SKM-1 (cell line): ENCODE data around the gene BRF1.
A peak's percentile ranks its signal among the peaks of the same experiment; 100 is the strongest.
"Not testable (repeated sequence)": the region's sequence is repeated elsewhere in the genome, so short reads cannot be mapped to it uniquely, and the experiment has no call there.

Source experiments
- DNase-seq: peaks from one replicate; lab custom pipeline; 2025; ENCODE audit not compliant: unreplicated experiment; lab: John Stamatoyannopoulos, UW

The BRF1 gene, protein sequence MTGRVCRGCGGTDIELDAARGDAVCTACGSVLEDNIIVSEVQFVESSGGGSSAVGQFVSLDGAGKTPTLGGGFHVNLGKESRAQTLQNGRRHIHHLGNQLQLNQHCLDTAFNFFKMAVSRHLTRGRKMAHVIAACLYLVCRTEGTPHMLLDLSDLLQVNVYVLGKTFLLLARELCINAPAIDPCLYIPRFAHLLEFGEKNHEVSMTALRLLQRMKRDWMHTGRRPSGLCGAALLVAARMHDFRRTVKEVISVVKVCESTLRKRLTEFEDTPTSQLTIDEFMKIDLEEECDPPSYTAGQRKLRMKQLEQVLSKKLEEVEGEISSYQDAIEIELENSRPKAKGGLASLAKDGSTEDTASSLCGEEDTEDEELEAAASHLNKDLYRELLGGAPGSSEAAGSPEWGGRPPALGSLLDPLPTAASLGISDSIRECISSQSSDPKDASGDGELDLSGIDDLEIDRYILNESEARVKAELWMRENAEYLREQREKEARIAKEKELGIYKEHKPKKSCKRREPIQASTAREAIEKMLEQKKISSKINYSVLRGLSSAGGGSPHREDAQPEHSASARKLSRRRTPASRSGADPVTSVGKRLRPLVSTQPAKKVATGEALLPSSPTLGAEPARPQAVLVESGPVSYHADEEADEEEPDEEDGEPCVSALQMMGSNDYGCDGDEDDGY

DNA sequence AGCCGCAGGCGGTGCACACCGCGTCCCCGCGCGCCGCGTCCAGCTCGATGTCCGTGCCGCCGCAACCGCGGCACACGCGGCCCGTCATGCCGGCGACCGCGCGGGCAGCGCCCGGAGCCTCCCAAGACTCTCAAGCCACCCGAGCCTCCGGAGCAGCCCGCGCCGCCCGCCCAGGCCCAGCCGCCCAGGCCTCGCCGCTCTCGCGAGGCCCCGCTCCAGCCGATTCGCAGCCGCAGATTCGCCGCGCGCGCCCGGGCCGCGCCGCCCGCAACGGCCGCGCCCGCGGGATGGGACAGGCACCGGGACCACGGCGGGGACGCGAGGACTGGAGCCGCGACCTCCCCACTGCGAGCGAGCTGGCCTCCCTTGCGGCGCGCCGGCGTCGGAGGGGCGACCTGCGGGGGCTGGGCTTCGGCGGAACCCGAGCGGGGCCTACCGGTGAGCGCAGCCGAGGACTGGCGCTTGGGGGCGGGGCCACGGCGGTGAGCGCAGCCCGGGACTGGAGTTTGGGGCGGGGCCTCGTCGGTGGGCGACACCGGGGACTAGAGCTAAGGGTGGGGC is at the start of gene BRF1:
Gene BRF1, minus strand, starts transcription at position 460 of the 561 bp plus-strand sequence. Its CDS starts 372 bp downstream, at position 88.
- DNase-seq = peak; percentile 62

DNA sequence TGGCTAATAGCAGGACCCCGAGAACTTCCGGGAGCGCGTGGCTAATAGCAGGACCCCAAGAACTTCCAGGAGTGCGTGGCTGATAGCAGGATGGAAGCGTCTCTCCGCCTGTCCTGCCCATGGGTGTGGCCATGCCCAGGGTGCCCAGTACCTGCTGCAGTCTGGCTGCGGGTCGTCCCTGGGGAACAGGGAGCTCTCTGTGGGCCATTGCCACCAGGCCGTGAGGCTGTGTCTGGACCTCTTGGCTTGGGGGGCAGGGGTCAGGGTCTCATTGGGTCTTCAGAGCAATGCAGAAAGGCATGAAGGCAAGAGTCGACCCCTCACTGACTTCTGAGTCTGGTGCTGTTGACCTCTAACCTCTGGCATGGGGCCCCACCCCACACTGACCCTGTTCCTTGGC is 49.2 kb upstream of the BRF1 start:
- DNase-seq = no peak

DNA sequence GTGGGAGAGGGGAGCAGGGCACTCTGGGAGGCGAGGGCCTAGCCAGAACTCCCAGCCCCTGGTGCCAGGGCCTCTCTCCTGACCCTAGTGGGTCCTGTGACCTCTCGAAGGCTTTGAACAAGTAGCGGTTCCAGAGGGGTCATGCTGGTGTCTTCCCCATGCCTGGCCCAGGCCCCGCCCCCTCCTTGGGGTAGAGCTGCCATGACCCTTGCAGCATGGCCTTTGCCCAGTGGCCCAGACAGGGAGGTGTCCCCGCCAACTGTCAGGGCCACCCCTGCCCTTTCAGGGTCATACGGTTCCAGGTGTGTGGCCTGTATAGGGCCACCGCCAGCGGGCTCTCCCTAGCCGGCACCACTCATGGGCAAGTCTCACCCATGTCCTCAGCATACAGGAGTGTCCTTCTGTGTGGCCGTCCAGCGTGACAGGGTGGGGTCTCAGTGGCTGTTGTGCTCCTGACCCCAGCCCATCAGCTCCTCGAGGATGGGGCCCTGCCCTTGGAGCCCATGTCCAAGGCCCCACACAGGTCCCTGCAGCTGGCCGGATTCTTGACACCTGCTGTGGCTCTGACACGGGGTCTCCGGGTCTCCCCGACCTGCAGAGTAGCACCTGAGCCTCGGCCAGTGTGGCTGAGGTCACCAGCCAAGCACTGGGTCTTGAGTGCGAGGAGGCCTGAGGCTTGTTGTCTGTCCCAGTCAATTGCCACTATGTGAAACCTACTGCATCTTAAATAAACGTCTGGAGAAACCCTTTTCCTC is 48.3 kb upstream of the BRF1 start:
- no peak for DNase-seq

DNA sequence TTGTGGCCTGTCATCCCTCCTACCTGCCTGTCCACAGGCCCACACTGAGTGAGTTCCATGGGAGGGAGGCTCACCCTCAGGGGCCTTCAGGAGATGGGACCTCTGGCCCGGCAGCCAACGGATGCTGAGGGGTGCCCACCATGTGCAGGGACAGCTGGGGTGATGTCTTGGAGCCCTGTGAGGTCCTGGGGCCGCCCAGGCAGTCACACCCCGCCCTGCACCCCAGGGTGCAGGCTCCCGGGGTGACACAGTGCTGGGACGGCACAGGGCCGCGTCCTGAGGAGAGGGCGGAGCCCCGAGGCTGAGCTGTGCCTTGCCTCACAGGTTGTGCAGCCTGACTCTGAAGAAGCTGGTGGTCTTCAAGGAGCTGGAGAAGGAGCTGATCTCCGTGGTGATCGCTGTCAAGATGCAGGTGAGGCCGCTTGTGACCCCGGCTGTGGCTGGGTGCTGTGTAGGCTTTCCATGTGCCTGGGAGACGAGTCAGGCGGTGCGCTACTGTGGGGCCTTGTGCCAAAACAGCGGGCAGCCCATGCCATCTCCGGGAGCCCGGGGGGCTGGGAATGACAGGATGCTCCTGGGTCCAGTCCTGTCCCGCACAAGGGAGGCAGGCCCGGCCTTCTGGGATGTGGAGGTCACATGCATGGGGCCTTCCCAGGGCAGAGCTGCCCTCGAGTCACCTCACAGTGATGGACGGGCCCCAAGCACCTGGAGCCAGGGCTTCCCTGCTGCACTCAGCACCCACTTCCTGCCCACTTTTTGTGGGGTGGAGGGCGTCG is 47.6 kb upstream of the BRF1 start:
- DNase-seq = no peak

DNA sequence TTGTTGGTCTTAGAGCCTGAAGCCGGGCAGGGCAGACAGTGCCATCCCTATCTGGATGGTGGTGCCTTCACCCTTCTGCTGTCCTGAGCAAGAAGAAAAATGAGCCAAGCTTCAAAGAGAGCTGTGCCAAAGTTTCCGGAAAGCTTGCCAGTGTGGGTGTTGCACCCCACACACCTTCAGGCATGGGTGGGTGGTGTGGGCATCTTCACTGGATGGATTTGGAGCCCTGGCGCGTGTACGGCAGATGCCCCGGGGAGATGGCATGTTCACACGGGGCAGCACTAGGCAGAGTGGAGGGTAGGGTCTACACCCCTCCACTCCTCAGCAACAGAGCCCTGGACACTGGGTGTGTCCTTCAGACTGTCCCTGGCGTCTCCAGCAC is 46.8 kb upstream of the BRF1 start:
- no peak for DNase-seq

DNA sequence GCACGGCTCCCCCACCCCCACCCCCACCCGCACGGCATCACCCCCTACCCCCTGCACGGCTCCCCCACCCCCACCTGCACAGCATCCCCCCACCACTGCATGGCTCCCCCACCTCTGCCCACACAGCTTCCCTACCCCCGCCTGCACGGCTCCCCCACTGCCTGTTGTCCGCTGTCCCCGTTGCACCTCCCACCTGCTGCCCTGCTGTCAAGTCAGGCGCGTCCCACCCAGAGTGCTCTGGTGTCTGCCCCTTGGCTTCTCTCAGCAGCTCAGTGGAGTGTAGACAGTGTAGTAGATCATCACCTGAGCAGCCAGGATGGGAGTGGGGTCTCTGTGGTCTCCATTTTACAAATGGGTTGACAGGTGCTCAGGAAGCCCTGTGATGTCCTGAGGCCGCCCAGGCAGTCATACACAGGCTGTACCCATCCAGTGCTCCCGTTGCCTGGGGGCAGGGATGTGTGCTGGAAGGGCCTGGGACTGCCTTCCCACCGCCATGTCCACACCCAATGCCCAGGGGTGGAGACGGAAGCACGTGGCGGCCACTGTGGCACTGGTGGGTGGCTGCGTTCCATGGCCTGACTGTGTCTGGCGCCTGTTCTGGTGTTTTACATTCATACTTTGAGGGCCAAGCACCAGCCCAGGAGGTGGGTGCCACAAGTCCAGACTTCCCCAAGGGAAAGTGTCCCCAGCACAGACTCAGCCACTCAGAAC is 46.2 kb upstream of the BRF1 start:
- no peak for DNase-seq

DNA sequence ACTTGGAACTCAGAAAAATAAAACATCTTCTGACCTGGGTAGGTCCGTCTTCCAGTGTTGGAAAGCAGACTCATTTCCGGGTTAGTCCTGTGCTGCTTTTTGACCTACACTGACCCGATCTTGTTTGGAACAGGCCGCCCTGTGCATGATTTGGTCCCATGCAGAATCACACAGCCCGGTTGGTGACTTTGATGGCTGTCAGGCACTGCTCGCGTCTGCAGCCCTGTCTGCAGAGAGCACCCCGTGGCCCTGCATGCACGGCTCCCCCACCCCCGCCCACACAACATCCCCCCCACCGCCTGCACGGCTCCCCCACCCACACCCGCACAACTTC is 45.4 kb upstream of the BRF1 start:
- no peak for DNase-seq

DNA sequence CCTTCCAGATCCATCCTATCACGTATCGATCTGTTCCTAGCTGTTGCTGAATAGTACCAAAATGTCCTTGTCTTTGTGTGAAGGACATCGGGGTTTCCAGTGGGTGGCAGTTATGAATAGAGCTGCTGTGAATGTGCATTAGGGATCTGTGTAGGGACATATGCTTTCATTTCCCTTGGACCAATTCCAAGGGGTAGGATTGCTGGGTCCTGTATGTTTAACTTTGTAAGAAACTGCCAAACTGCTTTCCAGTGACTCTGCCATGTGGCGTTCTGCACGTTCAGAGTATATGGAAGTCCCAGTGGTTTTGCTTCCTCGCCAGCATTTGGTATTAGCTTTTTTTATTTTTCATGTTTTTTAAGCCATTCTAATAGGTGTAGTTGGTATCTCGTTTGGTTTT is 42.4 kb upstream of the BRF1 start:
- no peak for DNase-seq

DNA sequence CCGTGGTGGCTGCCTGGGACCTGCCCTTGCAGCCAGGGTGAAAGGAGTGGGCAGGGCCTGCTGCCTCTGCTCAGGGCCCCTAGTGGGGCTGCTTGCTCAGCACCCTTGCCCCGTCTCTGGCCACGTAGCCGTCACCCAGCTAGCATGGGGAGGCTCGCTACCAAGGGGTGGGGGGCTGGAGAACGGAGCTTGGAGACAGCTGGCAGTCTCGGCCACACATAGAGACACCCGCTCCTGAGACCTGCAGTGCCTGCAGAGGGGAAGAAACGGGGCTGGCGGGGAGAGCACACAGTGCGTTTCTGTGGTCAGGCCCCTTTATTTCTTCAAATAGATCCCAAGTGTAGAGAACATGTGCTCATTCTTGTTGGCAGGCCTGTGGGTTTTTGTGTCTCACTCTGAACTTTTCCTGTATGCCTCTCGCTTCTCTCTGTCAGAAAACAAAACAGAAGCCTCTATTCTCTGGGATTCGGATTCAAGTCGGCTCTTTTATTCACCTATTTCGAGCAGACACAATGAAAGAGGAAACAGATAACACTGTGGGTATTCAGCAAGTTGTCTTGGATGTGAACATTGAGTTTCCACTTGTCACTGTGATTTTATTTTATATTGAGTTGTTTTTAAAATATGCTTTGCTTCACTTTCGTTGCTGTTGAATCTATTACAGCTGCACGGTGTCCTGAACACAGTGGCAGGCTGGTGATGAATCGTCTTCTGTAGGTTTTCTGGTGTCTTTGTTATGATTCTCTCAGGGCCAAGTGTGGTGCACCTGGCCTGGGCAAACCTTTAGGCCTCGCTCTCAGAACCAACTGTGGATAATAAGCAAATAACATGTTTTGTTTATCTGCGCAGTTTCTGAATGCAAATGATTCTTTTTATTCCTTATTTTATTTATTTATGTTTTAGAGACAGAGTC is 40.3 kb upstream of the BRF1 start:
- DNase-seq = no peak

DNA sequence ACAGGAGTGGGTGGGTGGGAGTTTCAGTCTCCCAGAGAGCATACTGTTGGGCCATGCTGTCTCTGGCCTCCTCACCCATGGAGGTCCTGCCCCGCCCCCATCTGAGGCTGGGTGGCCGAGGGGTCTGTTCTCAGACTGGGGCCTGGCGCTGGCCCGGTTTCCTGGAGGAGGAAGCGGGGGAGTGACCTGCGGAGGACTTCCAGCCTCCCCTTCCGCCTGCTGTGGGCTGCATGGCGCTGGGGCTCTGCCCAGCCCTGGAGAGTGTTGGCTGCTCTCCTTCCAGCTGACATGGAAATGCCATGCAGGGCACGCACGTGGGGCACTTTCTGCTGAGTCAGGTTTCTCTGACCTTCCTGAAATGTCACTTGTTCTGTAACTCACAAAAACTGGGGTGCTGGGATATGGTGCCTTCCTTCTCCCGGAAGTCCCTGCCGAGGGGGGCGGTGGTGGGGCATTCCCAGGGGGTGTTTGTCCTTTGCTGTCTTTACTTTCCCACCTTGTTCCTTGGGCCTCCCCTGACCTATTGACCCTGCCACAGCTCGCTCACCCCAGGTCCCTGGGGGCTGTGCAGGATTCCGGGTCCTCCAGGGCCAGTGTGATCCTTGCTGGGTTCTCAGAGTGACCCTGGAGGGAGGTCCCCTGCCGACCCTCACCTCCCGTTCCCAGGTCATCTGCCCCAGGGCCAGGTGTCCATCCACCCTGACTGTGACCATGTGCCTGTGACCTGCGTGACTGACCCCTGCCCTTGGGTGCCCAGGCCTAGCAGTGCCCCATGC is 37.4 kb upstream of the BRF1 start:
- no peak for DNase-seq

DNA sequence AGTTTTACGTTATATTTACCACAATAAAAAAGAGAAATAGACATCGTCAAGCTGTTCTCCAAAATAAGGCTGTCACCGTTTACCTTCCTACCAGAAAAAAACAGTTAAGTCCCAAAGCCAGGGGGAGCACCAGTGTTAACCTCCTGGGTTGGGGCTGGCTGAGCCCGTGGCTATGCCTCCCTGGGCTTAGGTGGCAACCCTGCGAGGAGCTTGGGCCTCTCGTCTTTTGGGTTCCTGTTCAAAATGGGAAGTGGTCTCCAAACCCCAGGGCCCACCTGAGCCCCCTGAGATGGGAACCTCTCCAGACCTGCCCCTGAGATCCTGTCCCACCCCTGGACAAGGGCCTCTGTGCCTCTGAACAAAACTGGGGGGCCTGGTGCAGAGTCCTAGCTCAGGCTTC is 36.6 kb upstream of the BRF1 start:
- no peak for DNase-seq

DNA sequence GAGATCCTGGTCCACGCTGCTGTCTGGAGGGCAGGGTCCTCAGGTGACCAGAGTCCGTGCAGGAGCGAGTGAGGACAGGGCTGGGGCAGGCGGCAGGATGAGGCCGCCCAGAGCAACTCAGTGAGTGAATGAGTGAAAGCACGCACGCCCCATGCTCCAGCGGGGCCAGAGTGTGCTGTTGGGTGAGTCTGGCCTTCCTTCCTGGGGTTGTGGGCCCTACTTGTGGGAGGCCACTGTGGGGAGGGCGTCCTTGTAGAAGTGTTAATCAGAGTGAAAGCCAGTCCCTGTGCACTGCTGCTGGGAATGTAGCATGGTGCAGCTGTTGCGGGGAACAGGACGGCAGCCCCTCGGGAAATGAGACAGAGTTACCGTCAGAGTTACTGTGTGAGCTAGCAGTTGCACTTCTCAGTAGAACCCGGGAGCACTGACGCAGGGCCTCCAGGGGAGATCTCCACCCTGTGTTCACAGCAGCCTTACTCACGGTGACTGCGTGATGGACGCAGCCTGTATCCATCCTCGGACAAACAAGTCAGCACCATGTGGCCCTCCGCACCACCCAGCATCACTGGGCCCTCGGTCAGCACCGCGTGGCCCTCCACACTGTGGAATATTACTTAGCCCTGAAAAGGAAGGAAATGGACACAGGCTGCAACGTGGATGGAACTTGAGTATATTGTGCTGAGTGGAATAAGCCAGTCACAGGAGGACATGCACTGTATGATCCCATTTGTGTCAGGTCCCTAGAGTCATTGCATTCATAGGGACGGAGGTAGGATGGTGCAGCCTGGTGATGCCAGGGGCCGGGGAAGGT is 35.9 kb upstream of the BRF1 start:
- no peak for DNase-seq

DNA sequence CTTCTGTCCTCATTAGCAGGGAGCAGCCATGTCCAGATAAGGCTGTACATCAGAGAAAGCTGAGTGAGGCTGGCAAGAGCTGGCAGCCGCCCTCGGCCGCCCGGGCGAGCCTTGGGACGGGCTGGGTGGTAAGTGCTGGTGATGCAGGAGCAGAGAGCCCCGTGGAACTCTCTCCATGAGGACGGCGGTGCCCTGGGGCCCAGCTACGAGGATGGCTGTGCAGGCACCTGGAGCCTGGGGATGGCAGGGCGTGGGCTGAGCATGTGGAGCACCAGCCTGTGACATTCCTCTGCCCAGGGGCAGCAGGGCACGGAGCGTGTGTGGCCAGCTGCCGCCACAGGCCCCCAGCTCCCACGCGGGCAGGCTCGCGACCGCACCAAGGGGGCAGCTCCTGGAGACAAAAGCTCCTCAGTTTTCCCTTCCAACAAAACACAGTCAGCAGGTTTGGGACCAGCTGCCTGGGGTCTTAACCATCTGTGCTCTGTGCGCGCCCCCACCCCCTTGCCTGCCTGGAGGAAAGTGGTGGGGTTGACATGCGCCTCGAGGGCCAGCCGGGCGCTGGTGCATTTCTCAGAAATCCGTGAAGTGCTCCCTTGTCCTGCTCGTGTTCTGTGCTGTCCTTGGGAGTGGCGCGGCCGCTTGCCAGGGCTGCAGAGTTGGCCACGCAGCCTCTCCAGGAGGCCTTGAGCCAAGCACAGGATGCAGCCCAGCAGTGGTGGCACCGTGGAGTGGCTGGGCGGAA is 35.1 kb upstream of the BRF1 start:
- no peak for DNase-seq

DNA sequence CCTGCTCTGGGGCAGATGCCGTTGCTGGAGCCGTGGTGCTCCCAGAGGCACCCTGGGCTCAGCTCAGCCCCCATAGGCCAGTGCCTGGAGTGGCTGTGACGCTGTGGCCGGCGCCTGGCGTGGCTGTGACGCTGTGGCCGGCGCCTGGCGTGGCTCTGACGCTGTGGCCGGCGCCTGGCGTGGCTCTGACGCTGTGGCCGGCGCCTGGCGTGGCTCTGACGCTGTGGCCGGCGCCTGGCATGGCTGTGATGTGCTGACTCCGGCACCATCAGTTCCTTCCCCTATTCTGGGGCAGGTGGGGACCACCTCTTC is 34.4 kb upstream of the BRF1 start:
- DNase-seq = not testable (repeated sequence)

DNA sequence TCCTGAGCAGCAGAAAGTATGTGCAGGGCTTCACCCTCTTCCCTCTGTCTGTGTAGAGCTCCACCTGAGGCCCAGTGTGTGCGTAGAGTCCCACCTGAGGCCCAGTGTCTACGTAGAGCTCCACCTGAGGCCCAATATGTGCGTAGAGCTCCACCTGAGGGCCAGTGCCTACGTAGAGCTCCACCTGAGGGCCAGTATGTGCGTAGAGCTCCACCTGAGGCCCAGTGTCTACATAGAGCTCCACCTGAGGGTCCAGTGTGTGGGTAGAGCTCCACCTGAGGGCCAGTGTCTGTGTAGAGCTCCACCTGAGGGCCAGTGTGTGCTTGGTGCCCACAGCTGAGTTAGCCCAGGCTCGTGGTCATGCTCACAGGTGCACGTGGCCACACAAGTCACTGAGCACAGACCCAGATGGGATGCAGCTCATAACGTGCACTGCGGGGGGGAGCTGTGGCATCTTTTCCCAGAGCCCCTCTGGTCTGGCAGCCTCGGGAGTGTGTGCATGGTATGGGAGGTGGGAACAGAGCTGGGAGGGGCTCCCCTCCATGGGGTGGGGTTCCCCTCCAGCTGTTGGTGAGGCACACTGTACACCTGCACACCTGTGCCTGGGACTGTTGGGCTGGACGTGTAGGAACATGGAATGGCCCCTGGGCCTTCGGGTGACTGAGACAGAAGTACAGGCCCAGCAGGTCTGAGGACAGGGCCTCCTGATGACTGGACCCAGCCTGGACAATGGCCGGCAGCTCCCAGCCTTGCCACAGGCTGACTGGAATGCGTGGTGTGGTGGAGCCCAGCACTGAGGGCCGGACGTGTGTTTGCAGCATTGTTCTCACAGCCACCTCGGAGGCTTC is 33.8 kb upstream of the BRF1 start:
- DNase-seq = no peak

DNA sequence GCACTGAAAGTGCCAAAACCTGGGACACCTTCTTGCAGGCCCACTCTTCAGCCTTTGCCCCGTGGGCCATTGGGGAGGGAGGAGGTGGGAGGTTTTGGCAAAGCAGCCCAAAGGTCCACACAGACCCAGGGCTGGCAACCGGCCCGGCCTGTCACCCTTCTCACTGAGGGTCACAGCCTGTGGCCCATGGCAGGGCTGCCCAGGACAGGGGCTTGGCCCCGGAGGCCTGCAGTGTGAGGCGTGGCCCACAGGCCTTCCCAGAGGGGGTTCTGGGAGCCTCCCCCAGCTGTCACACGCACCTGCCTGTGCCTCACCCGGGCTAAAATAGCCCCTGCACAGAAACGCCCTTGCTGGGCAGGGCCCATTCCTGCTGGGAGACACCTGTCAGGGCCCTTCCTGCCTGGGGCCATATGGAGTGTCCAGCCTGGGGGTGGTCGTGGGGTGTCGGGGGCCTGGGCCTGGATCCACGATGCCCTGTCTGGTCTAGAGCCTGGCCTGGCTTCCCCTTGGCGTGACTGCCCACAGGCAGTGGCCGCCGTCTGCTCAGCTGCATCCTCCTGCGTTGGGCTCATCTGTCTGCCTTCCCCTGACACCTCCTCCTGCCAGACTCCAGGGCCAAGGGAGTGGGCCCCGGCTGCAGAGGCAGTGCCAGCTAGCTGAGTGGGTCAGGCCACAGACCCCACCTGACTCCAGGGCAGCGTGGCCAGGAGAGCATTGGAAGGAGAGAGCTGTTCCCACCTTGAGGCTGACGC is 33.0 kb upstream of the BRF1 start:
- no peak for DNase-seq
